HepG2 (cell line): ENCODE data around the gene ZNF17. TPM values are rescaled to one million over a fixed set of nuclear protein-coding genes. Genes with fewer than 3 reads are reported as not detected.

ENCODE experiments used
- ARNT ChIP-seq: fragments of 450-650 bp; IDR thresholded peaks from 2 replicates; pipeline ENCODE4 v1.6.1; 2017
- NCOA5 ChIP-seq: sonication (generic); formaldehyde crosslinking; IDR thresholded peaks from 2 replicates; pipeline ENCODE4 v1.4.0; 2020; ENCODE audit warnings: missing genetic modification reagents
- NFYB ChIP-seq: sonication (generic); formaldehyde crosslinking; IDR thresholded peaks from 2 replicates; pipeline ENCODE4 v1.4.0; 2020; ENCODE audit warnings: missing genetic modification reagents
- RXRA ChIP-seq: sonication (generic); formaldehyde crosslinking; IDR thresholded peaks from 2 replicates; pipeline ENCODE4 v1.5.1; 2020; ENCODE audit warnings: missing genetic modification reagents
- SCMH1 ChIP-seq: sonication (generic); formaldehyde crosslinking; IDR thresholded peaks from 2 replicates; pipeline ENCODE4 v1.9.0; 2021; ENCODE audit warnings: missing genetic modification reagents, mild to moderate bottlenecking, borderline replicate concordance
- SNRNP70 ChIP-seq: fragments of 200-400 bp; formaldehyde crosslinking; IDR thresholded peaks from 2 replicates; pipeline ENCODE4 v1.6.1; 2017; ENCODE audit warnings: mild to moderate bottlenecking, low read depth, low read length, moderate library complexity
- SOX6 ChIP-seq, 2 experiments: fragments of 450-650 bp in 1 of 2; sonication (generic) in 1 of 2; formaldehyde crosslinking in 1 of 2; IDR thresholded peaks; 2 replicates each; pipeline versions ENCODE4 v1.4.0 to v1.6.1; 2017 to 2020; ENCODE audit warnings: antibody characterized with exemption in 1 of 2, mild to moderate bottlenecking in 1 of 2, missing genetic modification reagents in 1 of 2
- ZNF510 ChIP-seq: sonication (generic); formaldehyde crosslinking; IDR thresholded peaks from 2 replicates; pipeline ENCODE4 v1.4.0; 2020; ENCODE audit warnings: low read depth, mild to moderate bottlenecking, missing genetic modification reagents
- ZNF724P ChIP-seq: sonication (generic); formaldehyde crosslinking; IDR thresholded peaks from 2 replicates; pipeline ENCODE4 v1.8.0; 2022; ENCODE audit warnings: missing genetic modification reagents, borderline replicate concordance
- polyA plus RNA-seq, 8 experiments: library from polyadenylated mRNA; depleted of rRNA in 3 of 8; stranded (reverse) in 7 of 8; unstranded in 1 of 8; fragments of >200 nt; fragmentation: Illumina TruSeq in 4 of 8; extraction: Trizol in 4 of 8; gene quantifications; 2 replicates each; pipeline versions ENCODE4 v1.2.1 to v1.2.3, GENCODE V29; 2011 to 2016; ENCODE audit warnings: low read depth in 4 of 8, missing spikeins in 1 of 8, mixed read lengths in 1 of 8; ENCODE audit not compliant: insufficient read depth in 1 of 8
- total RNA-seq, 5 experiments: library from RNA; depleted of rRNA; stranded (reverse); fragments of >200 nt; fragmentation: Illumina TruSeq; extraction: Trizol; gene quantifications; 2 replicates each; pipeline ENCODE4 v1.2.3, GENCODE V29; 2016; ENCODE audit warnings: low read depth in 1 of 5
- TF ChIP-seq, protein P1 (sequence below): sonication (generic); formaldehyde crosslinking; IDR thresholded peaks from 2 replicates; pipeline ENCODE4 v1.4.0; 2020; ENCODE audit warnings: mild to moderate bottlenecking, missing genetic modification reagents, borderline replicate concordance
- TF ChIP-seq, protein P2 (sequence below): sonication (generic); formaldehyde crosslinking; IDR thresholded peaks from 2 replicates; pipeline ENCODE4 v1.4.0; 2020; ENCODE audit warnings: missing genetic modification reagents, borderline replicate concordance
- TF ChIP-seq, protein P3 (sequence below): sonication (generic); formaldehyde crosslinking; IDR thresholded peaks from 2 replicates; pipeline ENCODE4 v1.4.0; 2020; ENCODE audit warnings: missing genetic modification reagents, mild to moderate bottlenecking, borderline replicate concordance
- TF ChIP-seq, protein P4 (sequence below): sonication (generic); formaldehyde crosslinking; IDR thresholded peaks from 2 replicates; pipeline ENCODE4 v1.4.0; 2020; ENCODE audit warnings: missing genetic modification reagents, mild to moderate bottlenecking, borderline replicate concordance
- TF ChIP-seq, protein P5 (sequence below): IDR thresholded peaks from 2 replicates; pipeline ENCODE4 v1.6.1; 2016; ENCODE audit warnings: mild to moderate bottlenecking
- TF ChIP-seq, protein P6 (sequence below): sonication (generic); formaldehyde crosslinking; IDR thresholded peaks from 2 replicates; pipeline ENCODE4 v1.5.1; 2020; ENCODE audit warnings: mild to moderate bottlenecking, missing genetic modification reagents, borderline replicate concordance

ZNF17 gene
- total and polyA plus RNA-seq, 2 of the 13 experiments (the other 11 are each of a cell fraction or from before 2014, with no cell fraction given), result 3.7 to 10.1 TPM

DNA sequence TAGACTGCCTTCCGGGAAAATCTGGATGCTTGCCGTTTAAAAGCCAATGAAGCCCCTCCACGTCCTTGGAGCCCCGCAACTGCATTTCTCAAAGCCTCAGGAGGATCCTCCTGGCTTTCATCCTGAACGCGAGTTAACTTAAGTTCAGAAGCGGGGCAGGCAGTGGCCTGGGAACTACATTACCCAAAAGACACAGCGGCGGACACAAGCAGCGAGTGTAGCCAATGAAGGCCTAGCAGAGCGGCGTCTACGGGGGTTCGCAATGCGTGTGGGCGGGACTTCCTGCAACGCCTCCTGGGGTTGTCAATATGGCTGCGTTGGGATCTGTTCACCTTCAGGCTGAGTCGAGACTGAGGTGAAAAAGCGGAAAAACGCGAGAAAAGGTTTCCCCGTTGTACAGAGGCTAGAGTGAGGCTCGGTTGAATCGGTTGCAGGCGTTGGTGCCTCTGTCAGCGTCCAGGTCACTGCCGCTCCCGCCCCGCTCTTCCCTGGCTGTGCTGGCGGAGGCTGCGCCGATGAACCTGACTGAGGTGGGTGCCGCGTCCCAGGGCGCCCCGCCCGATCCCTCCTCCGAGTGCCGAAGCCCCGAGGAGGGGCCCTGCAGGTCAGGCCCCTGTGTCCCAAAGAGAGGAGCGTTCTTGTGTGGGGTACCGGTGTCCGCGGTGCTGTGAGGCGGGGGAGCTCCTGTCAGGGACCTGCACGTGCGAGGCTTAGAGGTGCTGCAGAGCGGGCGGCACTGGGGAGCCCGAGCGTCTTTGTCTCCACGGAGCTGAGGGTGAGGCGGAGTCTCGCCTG, at the start of gene ZNF17 (continued):
- TF ChIP-seq, protein P1, sequence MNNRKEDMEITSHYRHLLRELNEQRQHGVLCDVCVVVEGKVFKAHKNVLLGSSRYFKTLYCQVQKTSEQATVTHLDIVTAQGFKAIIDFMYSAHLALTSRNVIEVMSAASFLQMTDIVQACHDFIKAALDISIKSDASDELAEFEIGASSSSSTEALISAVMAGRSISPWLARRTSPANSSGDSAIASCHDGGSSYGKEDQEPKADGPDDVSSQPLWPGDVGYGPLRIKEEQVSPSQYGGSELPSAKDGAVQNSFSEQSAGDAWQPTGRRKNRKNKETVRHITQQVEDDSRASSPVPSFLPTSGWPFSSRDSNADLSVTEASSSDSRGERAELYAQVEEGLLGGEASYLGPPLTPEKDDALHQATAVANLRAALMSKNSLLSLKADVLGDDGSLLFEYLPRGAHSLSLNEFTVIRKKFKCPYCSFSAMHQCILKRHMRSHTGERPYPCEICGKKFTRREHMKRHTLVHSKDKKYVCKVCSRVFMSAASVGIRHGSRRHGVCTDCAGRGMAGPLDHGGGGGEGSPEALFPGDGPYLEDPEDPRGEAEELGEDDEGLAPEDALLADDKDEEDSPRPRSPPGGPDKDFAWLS (CRISPR knock-in tag), result no peak
- TF ChIP-seq, protein P2, sequence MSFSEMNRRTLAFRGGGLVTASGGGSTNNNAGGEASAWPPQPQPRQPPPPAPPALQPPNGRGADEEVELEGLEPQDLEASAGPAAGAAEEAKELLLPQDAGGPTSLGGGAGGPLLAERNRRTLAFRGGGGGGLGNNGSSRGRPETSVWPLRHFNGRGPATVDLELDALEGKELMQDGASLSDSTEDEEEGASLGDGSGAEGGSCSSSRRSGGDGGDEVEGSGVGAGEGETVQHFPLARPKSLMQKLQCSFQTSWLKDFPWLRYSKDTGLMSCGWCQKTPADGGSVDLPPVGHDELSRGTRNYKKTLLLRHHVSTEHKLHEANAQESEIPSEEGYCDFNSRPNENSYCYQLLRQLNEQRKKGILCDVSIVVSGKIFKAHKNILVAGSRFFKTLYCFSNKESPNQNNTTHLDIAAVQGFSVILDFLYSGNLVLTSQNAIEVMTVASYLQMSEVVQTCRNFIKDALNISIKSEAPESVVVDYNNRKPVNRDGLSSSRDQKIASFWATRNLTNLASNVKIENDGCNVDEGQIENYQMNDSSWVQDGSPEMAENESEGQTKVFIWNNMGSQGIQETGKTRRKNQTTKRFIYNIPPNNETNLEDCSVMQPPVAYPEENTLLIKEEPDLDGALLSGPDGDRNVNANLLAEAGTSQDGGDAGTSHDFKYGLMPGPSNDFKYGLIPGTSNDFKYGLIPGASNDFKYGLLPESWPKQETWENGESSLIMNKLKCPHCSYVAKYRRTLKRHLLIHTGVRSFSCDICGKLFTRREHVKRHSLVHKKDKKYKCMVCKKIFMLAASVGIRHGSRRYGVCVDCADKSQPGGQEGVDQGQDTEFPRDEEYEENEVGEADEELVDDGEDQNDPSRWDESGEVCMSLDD (CRISPR knock-in tag), result no peak; the same call in 1 of the 2 replicates
- TF ChIP-seq, protein P3, sequence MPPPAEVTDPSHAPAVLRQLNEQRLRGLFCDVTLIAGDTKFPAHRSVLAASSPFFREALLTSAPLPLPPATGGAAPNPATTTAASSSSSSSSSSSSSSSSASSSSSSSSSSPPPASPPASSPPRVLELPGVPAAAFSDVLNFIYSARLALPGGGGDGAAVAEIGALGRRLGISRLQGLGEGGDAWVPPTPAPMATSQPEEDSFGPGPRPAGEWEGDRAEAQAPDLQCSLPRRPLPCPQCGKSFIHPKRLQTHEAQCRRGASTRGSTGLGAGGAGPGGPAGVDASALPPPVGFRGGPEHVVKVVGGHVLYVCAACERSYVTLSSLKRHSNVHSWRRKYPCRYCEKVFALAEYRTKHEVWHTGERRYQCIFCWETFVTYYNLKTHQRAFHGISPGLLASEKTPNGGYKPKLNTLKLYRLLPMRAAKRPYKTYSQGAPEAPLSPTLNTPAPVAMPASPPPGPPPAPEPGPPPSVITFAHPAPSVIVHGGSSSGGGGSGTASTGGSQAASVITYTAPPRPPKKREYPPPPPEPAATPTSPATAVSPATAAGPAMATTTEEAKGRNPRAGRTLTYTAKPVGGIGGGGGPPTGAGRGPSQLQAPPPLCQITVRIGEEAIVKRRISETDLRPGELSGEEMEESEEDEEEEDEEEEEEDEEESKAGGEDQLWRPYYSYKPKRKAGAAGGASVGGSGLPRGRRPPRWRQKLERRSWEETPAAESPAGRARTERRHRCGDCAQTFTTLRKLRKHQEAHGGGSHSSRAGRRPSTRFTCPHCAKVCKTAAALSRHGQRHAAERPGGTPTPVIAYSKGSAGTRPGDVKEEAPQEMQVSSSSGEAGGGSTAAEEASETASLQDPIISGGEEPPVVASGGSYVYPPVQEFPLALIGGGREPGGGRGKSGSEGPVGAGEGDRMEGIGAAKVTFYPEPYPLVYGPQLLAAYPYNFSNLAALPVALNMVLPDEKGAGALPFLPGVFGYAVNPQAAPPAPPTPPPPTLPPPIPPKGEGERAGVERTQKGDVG (CRISPR knock-in tag), result peak; percentile 80; the same call in 1 of the 2 replicates
- TF ChIP-seq, protein P4, sequence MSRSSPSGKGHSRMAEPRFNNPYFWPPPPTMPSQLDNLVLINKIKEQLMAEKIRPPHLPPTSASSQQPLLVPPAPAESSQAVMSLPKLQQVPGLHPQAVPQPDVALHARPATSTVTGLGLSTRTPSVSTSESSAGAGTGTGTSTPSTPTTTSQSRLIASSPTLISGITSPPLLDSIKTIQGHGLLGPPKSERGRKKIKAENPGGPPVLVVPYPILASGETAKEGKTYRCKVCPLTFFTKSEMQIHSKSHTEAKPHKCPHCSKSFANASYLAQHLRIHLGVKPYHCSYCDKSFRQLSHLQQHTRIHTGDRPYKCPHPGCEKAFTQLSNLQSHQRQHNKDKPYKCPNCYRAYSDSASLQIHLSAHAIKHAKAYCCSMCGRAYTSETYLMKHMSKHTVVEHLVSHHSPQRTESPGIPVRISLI (CRISPR knock-in tag), result no peak
- TF ChIP-seq, protein P5, sequence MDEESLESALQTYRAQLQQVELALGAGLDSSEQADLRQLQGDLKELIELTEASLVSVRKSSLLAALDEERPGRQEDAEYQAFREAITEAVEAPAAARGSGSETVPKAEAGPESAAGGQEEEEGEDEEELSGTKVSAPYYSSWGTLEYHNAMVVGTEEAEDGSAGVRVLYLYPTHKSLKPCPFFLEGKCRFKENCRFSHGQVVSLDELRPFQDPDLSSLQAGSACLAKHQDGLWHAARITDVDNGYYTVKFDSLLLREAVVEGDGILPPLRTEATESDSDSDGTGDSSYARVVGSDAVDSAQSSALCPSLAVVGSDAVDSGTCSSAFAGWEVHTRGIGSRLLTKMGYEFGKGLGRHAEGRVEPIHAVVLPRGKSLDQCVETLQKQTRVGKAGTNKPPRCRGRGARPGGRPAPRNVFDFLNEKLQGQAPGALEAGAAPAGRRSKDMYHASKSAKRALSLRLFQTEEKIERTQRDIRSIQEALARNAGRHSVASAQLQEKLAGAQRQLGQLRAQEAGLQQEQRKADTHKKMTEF (CRISPR knock-in tag), result peak; percentile 71
- TF ChIP-seq SNRNP70 (no peak), ARNT (no peak), NFYB (peak; percentile 94), NCOA5 (no peak), SOX6 (IDR thresholded peaks at IDR 0.05) (no peak), SOX6 (CRISPR knock-in tag; IDR thresholded peaks at IDR 0.05) (peak; percentile 24; the same call in 1 of the 2 replicates), ZNF724P (CRISPR knock-in tag) (0 out of 2 replicates have a peak, but pooled peaks have one; percentile 28), SCMH1 (no peak), RXRA (CRISPR knock-in tag) (peak; percentile 45; the same call in 1 of the 2 replicates), ZNF510 (CRISPR knock-in tag) (no peak)
- TF ChIP-seq, protein P6, sequence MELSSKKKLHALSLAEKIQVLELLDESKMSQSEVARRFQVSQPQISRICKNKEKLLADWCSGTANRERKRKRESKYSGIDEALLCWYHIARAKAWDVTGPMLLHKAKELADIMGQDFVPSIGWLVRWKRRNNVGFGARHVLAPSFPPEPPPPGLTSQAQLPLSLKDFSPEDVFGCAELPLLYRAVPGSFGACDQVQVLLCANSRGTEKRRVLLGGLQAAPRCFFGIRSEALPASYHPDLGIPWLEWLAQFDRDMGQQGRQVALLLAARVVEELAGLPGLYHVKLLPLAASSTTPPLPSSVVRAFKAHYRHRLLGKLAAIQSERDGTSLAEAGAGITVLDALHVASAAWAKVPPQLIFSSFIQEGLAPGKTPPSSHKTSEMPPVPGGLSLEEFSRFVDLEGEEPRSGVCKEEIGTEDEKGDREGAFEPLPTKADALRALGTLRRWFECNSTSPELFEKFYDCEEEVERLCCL, result no peak
